ENCODE results near the gene PSMA6.
"Not testable (repeated sequence)": the region's sequence is repeated elsewhere in the genome, so short reads cannot be mapped to it uniquely, and the experiment has no call there.

PSMA6 gene

GRCh38 chr14:35292051-35292769, at the start of gene PSMA6:
TSS of gene PSMA6 (plus strand) at chr14:35292382. CDS start at chr14:35292477, 95 bp downstream.
- DNase-seq (ENCODE audit: low spot score), result peak; percentile 100

GRCh38 chr14:35242599-35243311, 49.4 kb upstream of the PSMA6 start:
- DNase-seq (ENCODE audit: low spot score), result no peak

GRCh38 chr14:35243956-35244355, 48.2 kb upstream of the PSMA6 start:
- DNase-seq (ENCODE audit: low spot score), result no peak

GRCh38 chr14:35244542-35244941, 47.6 kb upstream of the PSMA6 start:
- no peak for DNase-seq (ENCODE audit: low spot score)

- DNase-seq (ENCODE audit: low spot score), result no peak
Observed at GRCh38 chr14:35245051-35245450, 47.1 kb upstream of the PSMA6 start.

GRCh38 chr14:35247777-35248475, 44.3 kb upstream of the PSMA6 start:
- no peak for DNase-seq (ENCODE audit: low spot score)

GRCh38 chr14:35248476-35248788, 43.8 kb upstream of the PSMA6 start:
- no peak for DNase-seq (ENCODE audit: low spot score)

GRCh38 chr14:35250319-35250718, 41.9 kb upstream of the PSMA6 start:
- DNase-seq (ENCODE audit: low spot score), result no peak

- no peak for DNase-seq (ENCODE audit: low spot score)
Observed at GRCh38 chr14:35252451-35252868, 39.7 kb upstream of the PSMA6 start.

GRCh38 chr14:35253056-35253455, 39.1 kb upstream of the PSMA6 start:
- not testable (repeated sequence) for DNase-seq (ENCODE audit: low spot score)

GRCh38 chr14:35254034-35254622, 38.1 kb upstream of the PSMA6 start:
- not testable (repeated sequence) for DNase-seq (ENCODE audit: low spot score)

- no peak for DNase-seq (ENCODE audit: low spot score)
Observed at GRCh38 chr14:35254736-35255135, 37.4 kb upstream of the PSMA6 start.

- no peak for DNase-seq (ENCODE audit: low spot score)
Observed at GRCh38 chr14:35255711-35256110, 36.5 kb upstream of the PSMA6 start.

GRCh38 chr14:35257809-35258208, 34.4 kb upstream of the PSMA6 start:
- peak; percentile 28 for DNase-seq (ENCODE audit: low spot score)

- DNase-seq (ENCODE audit: low spot score), result no peak
Observed at GRCh38 chr14:35258420-35258819, 33.8 kb upstream of the PSMA6 start.

- DNase-seq (ENCODE audit: low spot score), result no peak
Observed at GRCh38 chr14:35261774-35262173, 30.4 kb upstream of the PSMA6 start.

GRCh38 chr14:35262436-35262835, 29.7 kb upstream of the PSMA6 start:
- no peak for DNase-seq (ENCODE audit: low spot score)

- DNase-seq (ENCODE audit: low spot score), result no peak
Observed at GRCh38 chr14:35268946-35269345, 23.2 kb upstream of the PSMA6 start.

- DNase-seq (ENCODE audit: low spot score), result no peak
Observed at GRCh38 chr14:35274805-35275204, 17.4 kb upstream of the PSMA6 start.

- no peak for DNase-seq (ENCODE audit: low spot score)
Observed at GRCh38 chr14:35277179-35277578, 15.0 kb upstream of the PSMA6 start.

- no peak for DNase-seq (ENCODE audit: low spot score)
Observed at GRCh38 chr14:35279369-35279768, 12.8 kb upstream of the PSMA6 start.

- DNase-seq (ENCODE audit: low spot score), result no peak
Observed at GRCh38 chr14:35281341-35281740, 10.8 kb upstream of the PSMA6 start.

- no peak for DNase-seq (ENCODE audit: low spot score)
Observed at GRCh38 chr14:35284506-35284905, 7.7 kb upstream of the PSMA6 start.

All from hematopoietic multipotent progenitor cell treated with erythropoietin and hydrocortisone succinate and interleukin-3 and kit ligand, for 15 days (in vitro differentiated cells).